HEK293 (cell line): Measurements from ENCODE around the gene DNASE1.

Source experiments
- CTCF ChIA-PET: fragments of 350-600 bp; formaldehyde crosslinking; extraction: SDS; loops from one replicate; lab custom pipeline; 2021; ENCODE audit warnings: antibody characterized with exemption; lab: Yijun Ruan, JAX
- POLR2A ChIA-PET: fragments of 300-600 bp; formaldehyde crosslinking; extraction: SDS; loops from one replicate; lab custom pipeline; 2020; ENCODE audit warnings: antibody characterized with exemption, inconsistent platforms; lab: Yijun Ruan, JAX
- H3K27ac ChIP-seq: fragments of 200-500 bp; sonication (Bioruptor generic); 2 replicates; pipeline ENCODE4 v1.5.1; 2014; ENCODE audit warnings: low read depth, low read length, control low read depth, inconsistent platforms; ENCODE audit errors: extremely low read depth
- H3K36me3 ChIP-seq, 2 experiments: fragments of 200-500 bp in 1 of 2; sonication (Bioruptor generic) in 1 of 2; 1 replicate in 1 of 2; 2 replicates in 1 of 2; pipeline ENCODE4 v1.5.1; 2014 to 2017; ENCODE audit warnings: inconsistent platforms in 2 of 2, low read length in 2 of 2; ENCODE audit not compliant: control insufficient read depth in 2 of 2, insufficient read depth in 1 of 2
- H3K4me1 ChIP-seq: fragments of 200-500 bp; sonication (Bioruptor generic); 2 replicates; pipeline ENCODE4 v1.5.1; 2014; ENCODE audit warnings: mild to moderate bottlenecking, low read length, inconsistent platforms; ENCODE audit not compliant: control insufficient read depth, insufficient read depth
- H3K4me3 ChIP-seq: 2 replicates; pipeline ENCODE4 v1.5.1; 2011; ENCODE audit warnings: low read depth, mild to moderate bottlenecking, control low read depth, low read length, moderate library complexity
- H3K9me3 ChIP-seq: fragments of 200-500 bp; sonication (Bioruptor generic); 2 replicates; pipeline ENCODE4 v1.5.1; 2014; ENCODE audit warnings: low read depth, low read length, inconsistent platforms; ENCODE audit not compliant: control insufficient read depth, insufficient read depth
- EGR2 ChIP-seq: fragments of 450-650 bp; formaldehyde crosslinking; IDR thresholded peaks from 2 replicates; pipeline ENCODE4 v1.5.1; 2016; ENCODE audit warnings: low read depth, missing biosample characterization, missing genetic modification characterization
- KLF16 ChIP-seq: fragments of 450-650 bp; formaldehyde crosslinking; IDR thresholded peaks from 2 replicates; pipeline ENCODE4 v1.5.1; 2017; ENCODE audit warnings: missing biosample characterization, missing genetic modification characterization
- SALL2 ChIP-seq: fragments of 450-650 bp; formaldehyde crosslinking; IDR thresholded peaks from 2 replicates; pipeline ENCODE4 v1.5.0; 2017; ENCODE audit warnings: missing biosample characterization, mild to moderate bottlenecking, missing genetic modification characterization, borderline replicate concordance
- SCRT1 ChIP-seq: fragments of 450-650 bp; formaldehyde crosslinking; IDR thresholded peaks from 2 replicates; pipeline ENCODE4 v1.5.1; 2016; ENCODE audit warnings: missing biosample characterization, missing genetic modification characterization, borderline replicate concordance
- SCRT2 ChIP-seq: fragments of 450-650 bp; formaldehyde crosslinking; IDR thresholded peaks from 2 replicates; pipeline ENCODE4 v1.5.1; 2016; ENCODE audit warnings: missing biosample characterization, missing genetic modification characterization
- SETDB1 ChIP-seq: IDR thresholded peaks from one replicate; pipeline ENCODE4 v1.6.1; 2017; ENCODE audit warnings: mild to moderate bottlenecking, low read length, moderate library complexity, mixed read lengths; ENCODE audit not compliant: insufficient read length
- SP7 ChIP-seq: fragments of 450-650 bp; formaldehyde crosslinking; IDR thresholded peaks from 2 replicates; pipeline ENCODE4 v1.5.1; 2016; ENCODE audit warnings: missing biosample characterization, missing genetic modification characterization
- WT1 ChIP-seq: fragments of 450-650 bp; formaldehyde crosslinking; IDR thresholded peaks from 2 replicates; pipeline ENCODE4 v1.5.1; 2016; ENCODE audit warnings: missing biosample characterization, missing genetic modification characterization
- ZEB2 ChIP-seq: fragments of 450-650 bp; formaldehyde crosslinking; IDR thresholded peaks from 2 replicates; pipeline ENCODE4 v1.5.1; 2016; ENCODE audit warnings: missing biosample characterization, missing genetic modification characterization
- ZNF174 ChIP-seq: fragments of 450-650 bp; formaldehyde crosslinking; IDR thresholded peaks from 2 replicates; pipeline ENCODE4 v1.5.0; 2017; ENCODE audit warnings: missing biosample characterization, mild to moderate bottlenecking, missing genetic modification characterization
- ZNF214 ChIP-seq: fragments of 450-650 bp; formaldehyde crosslinking; IDR thresholded peaks from 2 replicates; pipeline ENCODE4 v1.5.1; 2017; ENCODE audit warnings: missing biosample characterization, mild to moderate bottlenecking, missing genetic modification characterization, borderline replicate concordance
- ZNF23 ChIP-seq: fragments of 450-650 bp; formaldehyde crosslinking; IDR thresholded peaks from 2 replicates; pipeline ENCODE4 v1.5.1; 2016; ENCODE audit warnings: missing biosample characterization, missing genetic modification characterization, borderline replicate concordance
- ZNF24 ChIP-seq: fragments of 450-650 bp; formaldehyde crosslinking; IDR thresholded peaks from 2 replicates; pipeline ENCODE4 v1.5.1; 2016; ENCODE audit warnings: missing biosample characterization, missing genetic modification characterization
- ZNF366 ChIP-seq: fragments of 450-650 bp; formaldehyde crosslinking; conservative IDR thresholded peaks from 2 replicates; pipeline ENCODE4 v1.5.1; 2016; ENCODE audit warnings: missing biosample characterization, missing genetic modification characterization
- ZNF37A ChIP-seq: fragments of 450-650 bp; IDR thresholded peaks from 2 replicates; pipeline ENCODE4 v1.5.1; 2018; ENCODE audit warnings: missing biosample characterization, missing genetic modification characterization
- ZNF548 ChIP-seq: fragments of 450-650 bp; formaldehyde crosslinking; IDR thresholded peaks from 2 replicates; pipeline ENCODE4 v1.5.1; 2016; ENCODE audit warnings: missing biosample characterization, missing genetic modification characterization
- ZNF600 ChIP-seq: fragments of 450-650 bp; formaldehyde crosslinking; IDR thresholded peaks from 2 replicates; pipeline ENCODE4 v1.5.1; 2016; ENCODE audit warnings: missing biosample characterization, missing genetic modification characterization
- ZNF654 ChIP-seq: fragments of 450-650 bp; formaldehyde crosslinking; IDR thresholded peaks from 2 replicates; pipeline ENCODE4 v1.5.1; 2016; ENCODE audit warnings: low read depth, missing biosample characterization, missing genetic modification characterization
- ZNF768 ChIP-seq: fragments of 450-650 bp; formaldehyde crosslinking; IDR thresholded peaks from 2 replicates; pipeline ENCODE4 v1.5.1; 2018; ENCODE audit warnings: missing biosample characterization, mild to moderate bottlenecking, missing genetic modification characterization
- ZNF792 ChIP-seq: fragments of 450-650 bp; formaldehyde crosslinking; IDR thresholded peaks from 2 replicates; pipeline ENCODE4 v1.5.1; 2016; ENCODE audit warnings: missing biosample characterization, missing genetic modification characterization
- TF ChIP-seq, protein P1 (sequence below): fragments of 450-650 bp; formaldehyde crosslinking; IDR thresholded peaks from 2 replicates; pipeline ENCODE4 v1.5.1; 2016; ENCODE audit warnings: missing biosample characterization, missing genetic modification characterization
- TF ChIP-seq, protein P2 (sequence below): fragments of 450-650 bp; formaldehyde crosslinking; IDR thresholded peaks from 2 replicates; pipeline ENCODE4 v1.5.1; 2017; ENCODE audit warnings: missing biosample characterization, missing genetic modification characterization
- TF ChIP-seq, protein P3 (sequence below): fragments of 450-650 bp; IDR thresholded peaks from 2 replicates; pipeline ENCODE4 v1.5.1; 2018; ENCODE audit warnings: missing biosample characterization, mild to moderate bottlenecking, missing genetic modification characterization
- TF ChIP-seq, protein P4 (sequence below): fragments of 450-650 bp; formaldehyde crosslinking; IDR thresholded peaks from 2 replicates; pipeline ENCODE4 v1.5.1; 2017; ENCODE audit warnings: missing biosample characterization, missing genetic modification characterization

Gene DNASE1

DNA sequence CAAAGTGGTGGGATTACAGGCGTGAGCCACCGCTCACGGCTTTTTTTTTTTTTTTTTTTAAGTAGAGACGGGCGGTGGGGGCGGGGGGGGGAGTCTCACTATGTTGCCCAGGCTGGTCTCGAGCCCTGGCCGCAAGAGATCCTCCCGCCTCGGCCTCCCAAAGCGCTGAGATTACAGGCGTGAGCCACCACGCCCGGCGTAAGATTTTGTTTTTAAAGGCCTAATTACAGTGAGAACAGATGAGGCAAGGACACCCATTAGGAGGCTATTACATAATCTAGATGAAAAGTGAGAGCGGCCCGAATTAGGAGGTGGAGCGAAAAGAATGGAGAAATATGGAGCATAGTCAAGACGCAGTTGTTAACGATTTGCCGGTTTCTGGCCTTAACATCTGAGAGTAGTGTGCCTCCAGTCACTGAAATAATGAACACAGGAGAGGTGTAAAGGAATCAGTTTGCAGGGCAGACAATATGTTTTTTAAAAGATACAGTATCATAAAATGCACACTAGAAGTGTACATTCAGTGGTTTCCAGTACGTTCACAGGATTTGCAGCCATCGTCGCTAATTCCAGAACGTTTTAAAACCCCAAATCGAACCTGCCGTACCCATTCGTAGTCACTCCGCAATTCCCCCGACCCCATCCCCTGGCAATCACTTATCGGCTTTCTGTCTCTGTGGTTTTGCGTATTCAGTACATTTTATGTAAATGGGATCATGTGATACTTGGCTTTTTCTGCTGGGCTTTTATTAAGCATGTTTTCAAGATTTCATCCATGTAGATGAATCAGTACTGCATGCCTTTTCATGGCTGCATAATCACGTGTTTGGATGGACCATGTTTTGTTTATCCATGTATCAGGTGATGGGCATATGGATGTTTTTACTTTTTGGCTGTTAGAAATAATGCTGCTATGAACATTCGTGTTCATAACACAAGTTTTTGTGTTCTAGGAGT lies 41.7 kb upstream of the DNASE1 start (continued):
- TF ChIP-seq ZNF366 (no peak), ZNF654 (tag by site-specific recombination) (no peak), ZNF174 (tag by site-specific recombination) (no peak), WT1 (tag by site-specific recombination) (no peak), KLF16 (tag by site-specific recombination) (no peak), ZNF792 (tag by site-specific recombination) (no peak), ZNF600 (tag by site-specific recombination) (peak; percentile 54; the same call in 1 of the 2 replicates), ZNF24 (no peak)
- TF ChIP-seq, protein P1, sequence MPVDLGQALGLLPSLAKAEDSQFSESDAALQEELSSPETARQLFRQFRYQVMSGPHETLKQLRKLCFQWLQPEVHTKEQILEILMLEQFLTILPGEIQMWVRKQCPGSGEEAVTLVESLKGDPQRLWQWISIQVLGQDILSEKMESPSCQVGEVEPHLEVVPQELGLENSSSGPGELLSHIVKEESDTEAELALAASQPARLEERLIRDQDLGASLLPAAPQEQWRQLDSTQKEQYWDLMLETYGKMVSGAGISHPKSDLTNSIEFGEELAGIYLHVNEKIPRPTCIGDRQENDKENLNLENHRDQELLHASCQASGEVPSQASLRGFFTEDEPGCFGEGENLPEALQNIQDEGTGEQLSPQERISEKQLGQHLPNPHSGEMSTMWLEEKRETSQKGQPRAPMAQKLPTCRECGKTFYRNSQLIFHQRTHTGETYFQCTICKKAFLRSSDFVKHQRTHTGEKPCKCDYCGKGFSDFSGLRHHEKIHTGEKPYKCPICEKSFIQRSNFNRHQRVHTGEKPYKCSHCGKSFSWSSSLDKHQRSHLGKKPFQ = 0 out of 2 replicates have a peak, but pooled peaks have one; percentile 21
- TF ChIP-seq, protein P2, sequence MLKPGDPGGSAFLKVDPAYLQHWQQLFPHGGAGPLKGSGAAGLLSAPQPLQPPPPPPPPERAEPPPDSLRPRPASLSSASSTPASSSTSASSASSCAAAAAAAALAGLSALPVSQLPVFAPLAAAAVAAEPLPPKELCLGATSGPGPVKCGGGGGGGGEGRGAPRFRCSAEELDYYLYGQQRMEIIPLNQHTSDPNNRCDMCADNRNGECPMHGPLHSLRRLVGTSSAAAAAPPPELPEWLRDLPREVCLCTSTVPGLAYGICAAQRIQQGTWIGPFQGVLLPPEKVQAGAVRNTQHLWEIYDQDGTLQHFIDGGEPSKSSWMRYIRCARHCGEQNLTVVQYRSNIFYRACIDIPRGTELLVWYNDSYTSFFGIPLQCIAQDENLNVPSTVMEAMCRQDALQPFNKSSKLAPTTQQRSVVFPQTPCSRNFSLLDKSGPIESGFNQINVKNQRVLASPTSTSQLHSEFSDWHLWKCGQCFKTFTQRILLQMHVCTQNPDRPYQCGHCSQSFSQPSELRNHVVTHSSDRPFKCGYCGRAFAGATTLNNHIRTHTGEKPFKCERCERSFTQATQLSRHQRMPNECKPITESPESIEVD = no peak
- TF ChIP-seq, protein P3, sequence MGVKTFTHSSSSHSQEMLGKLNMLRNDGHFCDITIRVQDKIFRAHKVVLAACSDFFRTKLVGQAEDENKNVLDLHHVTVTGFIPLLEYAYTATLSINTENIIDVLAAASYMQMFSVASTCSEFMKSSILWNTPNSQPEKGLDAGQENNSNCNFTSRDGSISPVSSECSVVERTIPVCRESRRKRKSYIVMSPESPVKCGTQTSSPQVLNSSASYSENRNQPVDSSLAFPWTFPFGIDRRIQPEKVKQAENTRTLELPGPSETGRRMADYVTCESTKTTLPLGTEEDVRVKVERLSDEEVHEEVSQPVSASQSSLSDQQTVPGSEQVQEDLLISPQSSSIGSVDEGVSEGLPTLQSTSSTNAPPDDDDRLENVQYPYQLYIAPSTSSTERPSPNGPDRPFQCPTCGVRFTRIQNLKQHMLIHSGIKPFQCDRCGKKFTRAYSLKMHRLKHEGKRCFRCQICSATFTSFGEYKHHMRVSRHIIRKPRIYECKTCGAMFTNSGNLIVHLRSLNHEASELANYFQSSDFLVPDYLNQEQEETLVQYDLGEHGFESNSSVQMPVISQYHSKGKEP (tag by site-specific recombination) = no peak

DNA sequence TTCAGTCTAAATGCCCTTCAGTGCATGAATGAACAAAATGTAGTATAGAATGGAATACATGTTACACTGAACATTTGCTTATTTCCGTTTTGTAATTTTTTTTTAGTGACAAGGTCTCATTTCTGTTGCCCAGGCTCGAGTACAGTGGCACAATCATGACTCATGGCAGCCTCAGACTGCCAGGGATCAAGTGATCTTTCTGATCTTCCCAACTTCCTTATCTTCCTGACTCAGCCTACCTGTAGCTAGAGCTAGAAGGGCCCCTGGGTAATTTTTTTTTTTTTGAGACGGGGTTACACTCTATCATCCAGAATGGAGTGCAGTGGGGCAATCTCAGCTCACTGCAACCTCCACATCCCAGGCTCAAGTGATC lies 35.7 kb upstream of the DNASE1 start:
- Histone ChIP-seq H3K36me3 (peaks cover 0 to 8% of the 10 kb centered on the region in 2 experiments; a peak in 2 of 3 replicates), H3K4me3 (no peak overlapping the region), H3K4me1 (peaks cover 10% of the 10 kb centered on the region), H3K27ac (no peak overlapping the region)
- TF ChIP-seq ZNF37A (tag by site-specific recombination) = no peak
- peak; percentile 86 for TF ChIP-seq SCRT2
- TF ChIP-seq SETDB1 = no peak
- TF ChIP-seq SCRT1 = 0 out of 2 replicates have a peak, but pooled peaks have one; percentile 43
- TF ChIP-seq, all 188 proteins: peak for 2
- H3K9me3 ChIP-seq = no peaks in the 10 kb centered on the region
- ChIA-PET CTCF (no interaction called here), POLR2A (interaction anchor here (1.0 kb wide), 1 partner anchor 45 kb away, joined by 3 read pairs; no protein-coding TSS in a partner anchor)

DNA sequence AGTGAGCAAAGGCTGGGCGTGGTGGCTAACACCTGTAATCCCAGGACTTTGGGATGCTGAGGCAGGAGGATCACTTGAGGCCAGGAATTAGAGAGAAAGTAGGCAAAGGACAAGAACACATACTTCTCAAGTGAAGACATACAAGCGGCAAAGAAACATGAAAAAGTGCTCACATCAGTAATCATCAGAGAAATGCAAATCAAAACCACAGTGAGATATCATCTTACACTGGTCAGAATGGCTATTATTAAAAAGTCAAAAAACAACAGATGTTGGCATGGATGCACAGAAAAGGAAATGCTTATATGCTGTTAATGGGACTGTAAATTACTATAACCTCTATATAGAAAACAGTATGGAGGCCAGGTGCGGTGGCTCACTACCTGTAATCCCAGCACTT lies 30.8 kb upstream of the DNASE1 start:
- POLR2A ChIA-PET = no interaction called here
- no peaks in the 10 kb centered on the region for H3K9me3 ChIP-seq
- no peak overlapping the region for H3K4me3 ChIP-seq
- TF ChIP-seq EGR2 (no peak), ZEB2 (tag by site-specific recombination) (peak; percentile 24; the same call in 1 of the 2 replicates), ZNF768 (tag by site-specific recombination) (no peak), SALL2 (tag by site-specific recombination) (no peak), ZNF548 (no peak), ZNF23 (no peak), SP7 (tag by site-specific recombination) (0 out of 2 replicates have a peak, but pooled peaks have one; percentile 23), ZNF214 (no peak)
- TF ChIP-seq, protein P4, sequence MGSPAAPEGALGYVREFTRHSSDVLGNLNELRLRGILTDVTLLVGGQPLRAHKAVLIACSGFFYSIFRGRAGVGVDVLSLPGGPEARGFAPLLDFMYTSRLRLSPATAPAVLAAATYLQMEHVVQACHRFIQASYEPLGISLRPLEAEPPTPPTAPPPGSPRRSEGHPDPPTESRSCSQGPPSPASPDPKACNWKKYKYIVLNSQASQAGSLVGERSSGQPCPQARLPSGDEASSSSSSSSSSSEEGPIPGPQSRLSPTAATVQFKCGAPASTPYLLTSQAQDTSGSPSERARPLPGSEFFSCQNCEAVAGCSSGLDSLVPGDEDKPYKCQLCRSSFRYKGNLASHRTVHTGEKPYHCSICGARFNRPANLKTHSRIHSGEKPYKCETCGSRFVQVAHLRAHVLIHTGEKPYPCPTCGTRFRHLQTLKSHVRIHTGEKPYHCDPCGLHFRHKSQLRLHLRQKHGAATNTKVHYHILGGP = no peak
- TF ChIP-seq, protein P2 = peak; percentile 75
- no peaks in the 10 kb centered on the region; a peak in 1 of 3 replicates for H3K36me3 ChIP-seq
- CTCF ChIA-PET = no interaction called here
- H3K4me1 ChIP-seq = peaks cover 10% of the 10 kb centered on the region
- H3K27ac ChIP-seq = no peak overlapping the region
